ENCODE data around the gene MB21D2.

DNA sequence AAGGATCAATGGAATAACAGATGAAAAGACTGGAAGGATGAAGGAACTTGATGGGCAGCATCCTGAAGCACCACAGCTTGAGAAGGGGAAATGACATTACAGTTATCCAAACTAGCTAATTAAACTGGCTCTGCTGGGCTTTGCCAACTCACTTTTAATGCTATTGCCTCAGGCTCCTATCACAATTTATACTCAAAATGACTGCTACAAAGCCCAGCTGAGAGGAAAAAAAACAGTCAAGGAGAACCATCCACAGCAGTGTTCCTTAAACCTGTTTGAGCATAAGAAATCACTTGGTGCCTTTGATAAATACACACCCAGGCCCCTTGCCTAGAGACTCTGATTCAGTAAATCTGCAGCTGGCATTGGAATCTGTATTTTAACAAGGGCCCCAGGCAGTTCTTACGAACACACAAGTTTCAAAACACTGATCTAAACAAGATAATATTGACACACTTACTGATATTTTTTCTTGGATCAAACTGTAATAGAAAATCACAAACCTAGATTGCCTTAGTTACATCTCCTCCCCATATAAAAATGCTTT lies 85.8 kb downstream of the MB21D2 start:
- TF ChIP-seq, protein P1, sequence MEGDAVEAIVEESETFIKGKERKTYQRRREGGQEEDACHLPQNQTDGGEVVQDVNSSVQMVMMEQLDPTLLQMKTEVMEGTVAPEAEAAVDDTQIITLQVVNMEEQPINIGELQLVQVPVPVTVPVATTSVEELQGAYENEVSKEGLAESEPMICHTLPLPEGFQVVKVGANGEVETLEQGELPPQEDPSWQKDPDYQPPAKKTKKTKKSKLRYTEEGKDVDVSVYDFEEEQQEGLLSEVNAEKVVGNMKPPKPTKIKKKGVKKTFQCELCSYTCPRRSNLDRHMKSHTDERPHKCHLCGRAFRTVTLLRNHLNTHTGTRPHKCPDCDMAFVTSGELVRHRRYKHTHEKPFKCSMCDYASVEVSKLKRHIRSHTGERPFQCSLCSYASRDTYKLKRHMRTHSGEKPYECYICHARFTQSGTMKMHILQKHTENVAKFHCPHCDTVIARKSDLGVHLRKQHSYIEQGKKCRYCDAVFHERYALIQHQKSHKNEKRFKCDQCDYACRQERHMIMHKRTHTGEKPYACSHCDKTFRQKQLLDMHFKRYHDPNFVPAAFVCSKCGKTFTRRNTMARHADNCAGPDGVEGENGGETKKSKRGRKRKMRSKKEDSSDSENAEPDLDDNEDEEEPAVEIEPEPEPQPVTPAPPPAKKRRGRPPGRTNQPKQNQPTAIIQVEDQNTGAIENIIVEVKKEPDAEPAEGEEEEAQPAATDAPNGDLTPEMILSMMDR (IDR thresholded peaks at IDR 0.05) = no peak
- no peak for TF ChIP-seq POLR2A (IDR thresholded peaks at IDR 0.05)
